Spleen (tissue), 11 donors: Measurements from ENCODE around the gene TIPARP. TPM values are rescaled to one million over a fixed set of nuclear protein-coding genes. Genes with fewer than 3 reads are reported as not detected.

ENCODE experiments used
- DNase-seq: peaks from one replicate; pipeline ENCODE4 v3.0.0-alpha.2; 2020
- H3K27ac ChIP-seq, 8 donors: fragments of 200-600 bp; sonication (generic) in 7 of 8; 1 replicate in 4 of 8; 2 replicates in 4 of 8; pipeline versions ENCODE4 v1.5.0 to v1.8.0; 2016 to 2021; ENCODE audit warnings: inconsistent platforms in 4 of 8, mild to moderate bottlenecking in 4 of 8, moderate library complexity in 1 of 8
- H3K27me3 ChIP-seq, 7 donors: fragments of 200-600 bp; sonication (generic) in 6 of 7; replicated peaks in 1 of 7; 1 replicate in 4 of 7; 2 replicates in 3 of 7; pipeline versions ENCODE4 v1.5.0 to v1.8.0; 2016 to 2021; ENCODE audit warnings: inconsistent platforms in 3 of 7, mild to moderate bottlenecking in 1 of 7
- H3K36me3 ChIP-seq, 6 donors: fragments of 200-600 bp; sonication (generic) in 5 of 6; 1 replicate in 4 of 6; 2 replicates in 2 of 6; pipeline versions ENCODE4 v1.5.0 to v1.8.0; 2016 to 2021; ENCODE audit warnings: inconsistent platforms in 2 of 6
- H3K4me1 ChIP-seq, 6 donors: fragments of 200-600 bp; sonication (generic) in 5 of 6; 1 replicate in 3 of 6; 2 replicates in 3 of 6; pipeline versions ENCODE4 v1.5.0 to v1.8.0; 2016 to 2021; ENCODE audit warnings: inconsistent platforms in 3 of 6
- H3K4me3 ChIP-seq, 8 donors: fragments of 200-600 bp; sonication (generic) in 7 of 8; 1 replicate in 4 of 8; 2 replicates in 4 of 8; pipeline versions ENCODE4 v1.5.0 to v1.8.0; 2016 to 2021; ENCODE audit warnings: inconsistent platforms in 4 of 8, mild to moderate bottlenecking in 4 of 8, moderate library complexity in 2 of 8
- H3K9me3 ChIP-seq, 8 donors: fragments of 200-600 bp; sonication (generic) in 7 of 8; 1 replicate in 4 of 8; 2 replicates in 4 of 8; pipeline versions ENCODE4 v1.5.0 to v1.8.0; 2016 to 2021; ENCODE audit warnings: inconsistent platforms in 4 of 8
- POLR2A ChIP-seq, 3 donors: fragments of 450-650 bp; IDR thresholded peaks; one replicate each; pipeline ENCODE4 v1.5.1; 2017; ENCODE audit warnings: antibody characterized with exemption in 3 of 3, mild to moderate bottlenecking in 1 of 3
- POLR2AphosphoS5 ChIP-seq, 3 donors: sonication (generic); formaldehyde crosslinking; IDR thresholded peaks; one replicate each; pipeline ENCODE4 v1.5.1; 2017; ENCODE audit warnings: antibody characterized with exemption in 3 of 3
- WGBS, 5 donors: extraction: QIAGEN DNeasy Blood & Tissue Kit in 3 of 5; methylation state at CpG; one replicate each; pipeline versions ENCODE4 v1.1.5 to v1.1.7; 2013 to 2018; 5-methylcytosine and 5-hydroxymethylcytosine counted together
- intact Hi-C: fragments of 100-400 bp; cut with DNase I; formaldehyde crosslinking; loops from one replicate; pipeline ENCODE4 v1.15.0; 2023; ENCODE audit warnings: low total_unique reads
- polyA plus RNA-seq, 3 donors: library from polyadenylated mRNA; stranded (reverse); fragments of 200-250 nt; gene quantifications; one replicate each; pipeline ENCODE4 v1.2.1, GENCODE V29; 2013
- total RNA-seq, 7 donors: library from RNA; depleted of rRNA in 3 of 7; stranded (reverse); fragments of >200 nt in 3 of 7; fragmentation: NEBNext Ultra II Directional in 4 of 7; extraction: Animal tissue kit (Norgen Biotek cat#: 25700) in 4 of 7; gene quantifications; one replicate each; pipeline versions ENCODE4 v1.1.0 to v1.2.1, GENCODE V29; 2016 to 2021
- TF ChIP-seq, protein P1 (sequence below), 11 experiments: fragments of 200-600 bp in 7 of 11; fragments of 450-650 bp in 4 of 11; sonication (generic) in 4 of 11; IDR thresholded peaks in 8 of 11; conservative IDR thresholded peaks in 3 of 11; 1 replicate in 7 of 11; 2 replicates in 4 of 11; pipeline versions ENCODE4 v1.4.0 to v1.8.0; 2016 to 2021; ENCODE audit warnings: antibody characterized with exemption in 11 of 11, inconsistent platforms in 4 of 11, mild to moderate bottlenecking in 1 of 11
- donor health status: healthy with polysubstance abuse.
- donor health status: DM: no; HTN: no; CAD: no; lungs with moderate emphysema.
- donor health status: DM: no; HTN: no; CAD: no.
- donor health status: Bipolar disorder and iron deficiency.
- donor health status: healthy.
- donor health status: DM: no; HTN: no; CAD: no.
- donor health status: DM: yes; HTN: yes; CAD: no.

Gene TIPARP
- total and polyA plus RNA-seq, 10 donors = 4.5 to 39.8 (median 25.1) TPM

DNA sequence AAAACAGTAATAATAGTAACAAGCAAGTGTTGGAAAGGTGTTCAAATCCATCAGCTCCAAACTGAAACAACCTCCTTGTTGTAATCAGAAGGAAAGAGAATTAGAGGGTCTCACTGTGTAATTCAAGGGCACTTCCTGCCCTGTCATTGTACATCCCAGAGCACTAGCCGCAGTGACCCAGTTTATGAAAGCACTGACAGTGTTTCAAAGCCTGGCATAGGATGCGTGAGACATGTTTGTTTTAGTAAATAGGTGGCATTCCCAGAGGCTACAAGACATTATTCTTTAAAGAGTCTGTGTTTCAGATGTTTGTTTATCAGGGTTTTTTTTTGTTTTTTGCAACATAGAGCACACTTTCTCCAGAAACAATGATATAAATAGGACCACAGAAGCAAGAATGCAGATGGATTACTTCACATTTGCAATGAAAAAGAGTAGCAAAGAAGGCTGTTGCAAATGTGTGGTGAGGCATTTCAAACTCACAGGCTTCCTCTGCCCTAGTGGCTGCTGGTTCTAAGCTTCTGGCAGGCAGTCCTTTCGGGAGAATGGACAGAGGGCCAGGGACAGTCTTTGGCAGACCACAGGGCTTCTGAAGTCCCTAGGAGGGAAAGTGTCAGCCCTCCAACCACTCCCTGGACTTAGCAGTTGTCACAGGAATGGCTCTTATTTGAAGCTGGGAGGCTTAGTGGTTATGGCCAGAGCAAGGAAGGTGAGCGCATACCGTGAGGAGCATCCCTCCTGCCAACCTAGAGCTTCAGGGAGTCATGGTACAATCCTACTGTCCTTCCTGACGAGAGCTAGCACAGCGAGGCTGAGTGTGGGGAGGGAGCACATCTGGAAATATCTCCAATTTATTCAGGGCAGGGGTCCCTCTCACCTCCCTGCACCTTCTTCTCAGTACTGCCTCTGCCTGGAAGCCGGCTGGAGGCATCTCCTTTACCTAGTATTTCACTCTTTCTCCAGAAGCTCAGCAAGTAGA, 31.4 kb upstream of the TIPARP start:
- Histone ChIP-seq H3K4me3 (peak overlapping the region in 1 of 8 donors; percentile 28), H3K36me3 (no peaks in the 10 kb centered on the region), H3K9me3 (peaks cover 0 to 4% (median 0%) of the 10 kb centered on the region in 8 donors), H3K27me3 (no peaks in the 10 kb centered on the region), H3K27ac (peak overlapping the region in 5 of 8 donors; percentile 19 to 43 (median 25)), H3K4me1 (peaks cover 0 to 26% (median 16%) of the 10 kb centered on the region in 6 donors)
- WGBS, 5 donors = 38 to 54% (median 45%) methylated on average over 8 of the region's 8 CpGs
- intact Hi-C loops = no loop called here
- no peak for TF ChIP-seq POLR2A (IDR thresholded peaks at IDR 0.05)
- TF ChIP-seq POLR2AphosphoS5 (IDR thresholded peaks at IDR 0.05) = no peak
- TF ChIP-seq, protein P1, sequence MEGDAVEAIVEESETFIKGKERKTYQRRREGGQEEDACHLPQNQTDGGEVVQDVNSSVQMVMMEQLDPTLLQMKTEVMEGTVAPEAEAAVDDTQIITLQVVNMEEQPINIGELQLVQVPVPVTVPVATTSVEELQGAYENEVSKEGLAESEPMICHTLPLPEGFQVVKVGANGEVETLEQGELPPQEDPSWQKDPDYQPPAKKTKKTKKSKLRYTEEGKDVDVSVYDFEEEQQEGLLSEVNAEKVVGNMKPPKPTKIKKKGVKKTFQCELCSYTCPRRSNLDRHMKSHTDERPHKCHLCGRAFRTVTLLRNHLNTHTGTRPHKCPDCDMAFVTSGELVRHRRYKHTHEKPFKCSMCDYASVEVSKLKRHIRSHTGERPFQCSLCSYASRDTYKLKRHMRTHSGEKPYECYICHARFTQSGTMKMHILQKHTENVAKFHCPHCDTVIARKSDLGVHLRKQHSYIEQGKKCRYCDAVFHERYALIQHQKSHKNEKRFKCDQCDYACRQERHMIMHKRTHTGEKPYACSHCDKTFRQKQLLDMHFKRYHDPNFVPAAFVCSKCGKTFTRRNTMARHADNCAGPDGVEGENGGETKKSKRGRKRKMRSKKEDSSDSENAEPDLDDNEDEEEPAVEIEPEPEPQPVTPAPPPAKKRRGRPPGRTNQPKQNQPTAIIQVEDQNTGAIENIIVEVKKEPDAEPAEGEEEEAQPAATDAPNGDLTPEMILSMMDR (IDR thresholded peaks at IDR 0.05 in 8 of 11, conservative IDR thresholded peaks at IDR 0.05 in 3 of 11) = no peak
- DNase-seq = no peak

DNA sequence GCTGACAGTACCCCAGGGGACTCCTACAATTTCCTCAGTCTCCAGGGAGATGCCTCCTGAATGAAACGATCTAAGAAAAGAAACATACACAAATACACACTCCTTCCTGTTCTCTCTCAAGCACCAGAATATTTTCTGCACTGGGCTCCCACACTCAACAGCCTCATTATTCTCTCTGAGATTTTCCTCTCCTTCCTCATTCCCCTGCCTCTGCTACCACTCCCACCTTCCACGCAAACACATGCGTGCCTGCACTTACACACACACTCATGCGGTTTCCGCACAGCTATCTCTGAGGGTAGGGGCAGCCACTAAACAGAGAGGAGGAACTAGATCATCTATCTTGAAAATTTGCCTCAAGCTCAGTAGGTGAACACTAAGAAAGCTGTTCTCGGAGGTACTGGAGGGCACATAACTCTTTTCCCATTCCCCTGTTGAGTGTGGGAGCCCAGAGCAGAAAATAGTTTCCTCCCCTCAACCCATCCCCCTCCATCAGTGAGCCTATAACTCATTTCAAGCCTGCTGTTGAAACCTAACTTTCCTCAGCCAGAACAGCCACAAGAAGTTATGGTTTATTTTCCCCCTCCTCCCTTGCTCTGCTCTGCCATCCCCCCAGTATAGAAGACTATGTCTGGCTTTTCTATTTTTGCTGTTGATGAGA, 30.5 kb upstream of the TIPARP start:
- H3K4me3 ChIP-seq = peak overlapping the region in 1 of 8 donors; percentile 28
- H3K27ac ChIP-seq = peak overlapping the region in 5 of 8 donors; percentile 19 to 43 (median 25)
- no peak for DNase-seq

DNA sequence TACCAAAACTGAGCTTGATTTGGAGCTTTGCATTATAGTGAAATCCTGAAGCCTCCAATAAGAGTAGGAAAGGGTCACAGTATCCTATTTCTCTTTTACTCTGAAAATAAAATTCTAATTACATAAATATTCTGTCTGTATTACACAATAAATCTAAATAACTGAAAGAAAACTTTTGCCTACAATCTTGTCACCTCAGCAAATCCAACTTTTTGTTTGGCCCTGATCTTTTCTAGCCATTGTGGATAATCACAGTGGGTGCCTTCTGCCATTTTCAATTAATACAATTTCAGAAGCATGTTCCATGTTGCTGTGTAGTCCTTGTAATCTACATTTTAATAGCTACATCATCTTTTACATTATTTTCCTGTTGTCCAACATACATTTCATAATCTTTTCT, 29.4 kb upstream of the TIPARP start:
- Histone ChIP-seq H3K27me3 (no peaks in the 10 kb centered on the region), H3K9me3 (peaks cover 0 to 4% (median 0%) of the 10 kb centered on the region in 8 donors), H3K27ac (no peak overlapping the region), H3K4me1 (peaks cover 0 to 26% (median 16%) of the 10 kb centered on the region in 6 donors), H3K36me3 (no peaks in the 10 kb centered on the region), H3K4me3 (no peak overlapping the region)
- TF ChIP-seq POLR2A (IDR thresholded peaks at IDR 0.05) (no peak), POLR2AphosphoS5 (IDR thresholded peaks at IDR 0.05) (no peak)
- TF ChIP-seq, protein P1 (IDR thresholded peaks at IDR 0.05 in 8 of 11, conservative IDR thresholded peaks at IDR 0.05 in 3 of 11) = no peak
- DNase-seq = no peak
- intact Hi-C loops = no loop called here

More for the DNA sequence above, 30.5 kb upstream of the TIPARP start:
- intact Hi-C loops = no loop called here
- no peaks in the 10 kb centered on the region for H3K36me3 ChIP-seq
- peaks cover 0 to 4% (median 0%) of the 10 kb centered on the region in 8 donors for H3K9me3 ChIP-seq
- WGBS, 5 donors = 3 to 8% (median 6%) methylated on average over 6 of the region's 6 CpGs
- TF ChIP-seq, protein P1 (IDR thresholded peaks at IDR 0.05 in 8 of 11, conservative IDR thresholded peaks at IDR 0.05 in 3 of 11) = no peak
- no peak for TF ChIP-seq POLR2A (IDR thresholded peaks at IDR 0.05)
- peak in 1 of 3 donors; percentile 58 for TF ChIP-seq POLR2AphosphoS5 (IDR thresholded peaks at IDR 0.05)
- H3K4me1 ChIP-seq = peaks cover 0 to 26% (median 16%) of the 10 kb centered on the region in 6 donors
- H3K27me3 ChIP-seq = no peaks in the 10 kb centered on the region

DNA sequence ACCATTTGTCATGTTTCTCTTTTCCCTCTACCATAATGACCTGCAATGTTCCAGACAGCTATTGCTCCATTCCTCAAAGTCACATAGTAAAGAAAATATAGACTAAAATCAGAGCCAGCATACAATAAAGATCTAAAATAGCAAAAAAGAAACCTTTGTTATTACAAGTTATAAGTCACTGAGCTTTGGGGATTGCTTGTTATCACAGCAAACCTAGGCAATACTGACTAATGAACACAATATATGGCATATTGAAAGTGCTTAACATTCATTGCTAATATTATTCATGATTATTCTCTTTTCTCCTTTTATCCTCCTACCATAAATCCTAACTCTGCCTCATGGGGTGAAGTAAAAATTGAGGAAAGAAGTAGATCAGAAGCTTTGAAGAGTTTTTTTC, 27.4 kb upstream of the TIPARP start:
- intact Hi-C loops = no loop called here
- no peaks in the 10 kb centered on the region for H3K36me3 ChIP-seq
- TF ChIP-seq POLR2A (IDR thresholded peaks at IDR 0.05) (no peak), POLR2AphosphoS5 (IDR thresholded peaks at IDR 0.05) (no peak)
- TF ChIP-seq, protein P1 (IDR thresholded peaks at IDR 0.05 in 8 of 11, conservative IDR thresholded peaks at IDR 0.05 in 3 of 11) = no peak
- no peak overlapping the region for H3K4me3 ChIP-seq
- no peak overlapping the region for H3K27ac ChIP-seq
- peaks cover 0 to 26% (median 16%) of the 10 kb centered on the region in 6 donors for H3K4me1 ChIP-seq
- H3K9me3 ChIP-seq = peaks cover 0 to 4% (median 0%) of the 10 kb centered on the region in 8 donors
- no peak for DNase-seq
- H3K27me3 ChIP-seq = no peaks in the 10 kb centered on the region
